22Rv1 (cell line): ENCODE data around the gene CHST6.

Source experiments
- H3K27ac ChIP-seq: fragments of 450-650 bp; 2 replicates; pipeline ENCODE4 v1.5.1; 2017
- ZFX ChIP-seq: fragments of 450-650 bp; IDR thresholded peaks from 2 replicates; pipeline ENCODE4 v1.6.1; 2017; ENCODE audit warnings: antibody characterized with exemption, borderline replicate concordance
- TF ChIP-seq, protein P1 (sequence below): fragments of 450-650 bp; IDR thresholded peaks from 2 replicates; pipeline ENCODE4 v1.5.1; 2017; ENCODE audit warnings: mild to moderate bottlenecking

The CHST6 gene

DNA sequence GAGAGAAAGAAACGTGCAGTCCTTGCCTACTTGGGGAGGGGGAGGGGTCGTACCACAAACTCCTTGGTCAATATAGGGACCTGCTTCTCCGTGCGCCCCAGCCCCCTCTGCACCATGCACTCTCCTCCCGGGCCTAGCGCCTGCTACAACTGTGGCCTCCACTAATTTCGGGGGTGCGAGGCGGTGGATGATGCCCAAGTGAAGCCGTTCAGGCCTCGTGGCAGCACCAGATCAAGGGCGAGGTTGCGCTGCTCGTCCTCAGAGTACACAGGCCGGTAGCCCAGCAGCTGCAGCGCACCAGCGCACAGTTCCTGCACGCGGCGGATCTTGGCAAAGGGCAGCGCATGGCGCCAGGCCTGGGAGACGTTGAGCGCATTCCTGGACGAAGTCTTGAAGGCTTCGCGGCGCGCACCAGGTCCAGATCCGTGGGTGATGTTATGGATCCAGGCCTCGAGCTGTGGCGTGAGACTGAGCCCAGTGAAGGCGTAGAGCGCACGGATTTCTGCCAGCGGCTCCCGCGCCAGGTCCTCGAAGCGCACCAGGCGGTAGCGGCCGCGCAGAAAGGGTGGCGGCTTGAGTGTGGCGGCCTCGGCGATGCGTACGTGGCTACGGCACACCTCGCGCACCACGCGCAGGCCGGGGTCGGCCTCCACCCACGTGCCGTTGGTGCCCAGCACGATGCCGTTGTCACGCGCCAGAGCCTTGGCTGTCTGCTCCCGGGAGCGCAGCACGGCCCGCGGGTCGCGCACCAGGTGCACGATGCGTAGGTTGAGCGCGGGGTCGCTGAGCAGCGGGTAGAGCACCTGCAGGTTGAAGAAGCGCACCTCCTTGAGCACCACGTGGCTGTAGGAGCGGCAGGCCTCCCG is 16.5 kb downstream of the CHST6 start:
- TF ChIP-seq, protein P1, sequence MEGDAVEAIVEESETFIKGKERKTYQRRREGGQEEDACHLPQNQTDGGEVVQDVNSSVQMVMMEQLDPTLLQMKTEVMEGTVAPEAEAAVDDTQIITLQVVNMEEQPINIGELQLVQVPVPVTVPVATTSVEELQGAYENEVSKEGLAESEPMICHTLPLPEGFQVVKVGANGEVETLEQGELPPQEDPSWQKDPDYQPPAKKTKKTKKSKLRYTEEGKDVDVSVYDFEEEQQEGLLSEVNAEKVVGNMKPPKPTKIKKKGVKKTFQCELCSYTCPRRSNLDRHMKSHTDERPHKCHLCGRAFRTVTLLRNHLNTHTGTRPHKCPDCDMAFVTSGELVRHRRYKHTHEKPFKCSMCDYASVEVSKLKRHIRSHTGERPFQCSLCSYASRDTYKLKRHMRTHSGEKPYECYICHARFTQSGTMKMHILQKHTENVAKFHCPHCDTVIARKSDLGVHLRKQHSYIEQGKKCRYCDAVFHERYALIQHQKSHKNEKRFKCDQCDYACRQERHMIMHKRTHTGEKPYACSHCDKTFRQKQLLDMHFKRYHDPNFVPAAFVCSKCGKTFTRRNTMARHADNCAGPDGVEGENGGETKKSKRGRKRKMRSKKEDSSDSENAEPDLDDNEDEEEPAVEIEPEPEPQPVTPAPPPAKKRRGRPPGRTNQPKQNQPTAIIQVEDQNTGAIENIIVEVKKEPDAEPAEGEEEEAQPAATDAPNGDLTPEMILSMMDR, result no peak
- no peak overlapping the region for H3K27ac ChIP-seq

DNA sequence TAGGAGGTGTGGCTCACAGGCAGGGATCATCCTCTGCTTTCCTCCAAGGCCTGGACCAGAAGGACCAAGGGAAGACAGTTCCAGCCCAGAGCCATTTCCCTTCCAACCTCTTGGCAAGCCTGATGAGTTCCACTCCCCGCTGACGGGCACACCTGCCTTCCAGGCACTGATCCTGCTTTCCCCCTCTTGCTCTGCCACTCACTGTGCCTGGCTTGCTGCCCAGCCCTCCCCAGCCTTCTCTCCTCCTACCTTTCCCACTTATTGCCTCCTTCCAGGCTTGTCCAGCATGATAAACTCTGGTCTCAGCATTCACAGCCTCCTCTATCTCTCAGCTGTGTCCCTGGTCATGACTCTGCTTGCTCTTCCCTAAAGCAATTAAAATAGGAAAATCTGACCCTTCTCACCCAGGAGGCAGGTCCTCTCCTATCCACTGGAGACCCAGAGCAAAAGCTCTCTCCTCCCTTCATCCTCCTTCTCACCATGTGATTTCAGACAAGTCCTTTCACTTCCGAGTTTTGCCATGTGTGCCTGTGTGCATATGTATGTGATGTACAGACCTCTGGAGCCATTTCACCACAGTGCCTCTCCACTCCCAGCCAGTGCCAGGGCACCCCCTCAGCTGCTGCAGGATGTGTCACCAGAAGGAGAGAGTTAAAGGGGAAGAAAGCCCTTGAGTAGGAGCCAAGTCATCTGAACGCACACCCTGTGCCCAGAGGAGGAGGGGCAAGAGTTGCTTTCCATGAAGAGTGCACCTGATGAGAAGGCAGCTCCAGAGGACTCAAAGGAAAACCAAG is 17.4 kb downstream of the CHST6 start:
- H3K27ac ChIP-seq, result no peak overlapping the region
- TF ChIP-seq, protein P1, result no peak
- no peak for TF ChIP-seq ZFX

DNA sequence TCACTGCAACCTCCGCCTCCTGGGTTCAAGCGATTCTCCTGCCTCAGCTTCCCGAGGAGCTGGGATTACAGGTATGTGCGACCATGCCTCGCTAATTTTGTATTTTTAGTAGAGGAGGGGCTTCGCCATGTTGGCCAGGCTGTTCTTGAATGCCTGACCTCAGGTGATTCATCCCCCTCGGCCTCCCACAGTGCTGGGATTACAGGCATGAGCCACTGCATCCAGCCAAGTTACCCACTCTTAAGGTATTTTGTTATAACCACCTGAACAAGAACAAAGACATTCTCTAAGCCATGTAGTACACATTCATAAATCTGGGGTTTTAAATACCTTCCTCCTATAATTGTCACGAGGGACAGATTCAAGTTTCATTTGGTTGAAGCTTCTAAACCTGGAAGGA is 18.4 kb downstream of the CHST6 start:
- TF ChIP-seq, protein P1, result no peak
- no peak for TF ChIP-seq ZFX
- no peak overlapping the region for H3K27ac ChIP-seq

DNA sequence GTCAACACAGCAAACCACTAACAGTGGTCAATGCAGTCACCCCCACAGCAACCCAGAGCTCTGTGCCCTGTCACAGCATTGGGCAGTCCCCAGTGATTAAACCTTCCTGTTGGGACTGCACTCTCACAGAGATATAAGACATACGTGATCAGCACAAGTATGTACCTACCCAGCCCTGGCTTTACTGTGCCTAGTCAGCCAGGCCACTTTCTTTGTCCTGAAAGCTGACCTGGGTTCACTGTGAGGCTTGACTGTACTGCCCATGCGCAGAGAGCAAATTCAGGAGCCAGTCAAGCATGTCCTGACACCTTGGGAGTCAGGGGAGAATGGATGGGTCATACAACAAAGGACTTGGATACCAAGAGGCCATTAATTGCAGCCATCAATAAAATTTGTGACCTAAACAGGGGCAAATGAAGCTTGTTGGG is 19.8 kb downstream of the CHST6 start:
- H3K27ac ChIP-seq, result no peak overlapping the region
- TF ChIP-seq ZFX, result no peak
- TF ChIP-seq, protein P1, result no peak

DNA sequence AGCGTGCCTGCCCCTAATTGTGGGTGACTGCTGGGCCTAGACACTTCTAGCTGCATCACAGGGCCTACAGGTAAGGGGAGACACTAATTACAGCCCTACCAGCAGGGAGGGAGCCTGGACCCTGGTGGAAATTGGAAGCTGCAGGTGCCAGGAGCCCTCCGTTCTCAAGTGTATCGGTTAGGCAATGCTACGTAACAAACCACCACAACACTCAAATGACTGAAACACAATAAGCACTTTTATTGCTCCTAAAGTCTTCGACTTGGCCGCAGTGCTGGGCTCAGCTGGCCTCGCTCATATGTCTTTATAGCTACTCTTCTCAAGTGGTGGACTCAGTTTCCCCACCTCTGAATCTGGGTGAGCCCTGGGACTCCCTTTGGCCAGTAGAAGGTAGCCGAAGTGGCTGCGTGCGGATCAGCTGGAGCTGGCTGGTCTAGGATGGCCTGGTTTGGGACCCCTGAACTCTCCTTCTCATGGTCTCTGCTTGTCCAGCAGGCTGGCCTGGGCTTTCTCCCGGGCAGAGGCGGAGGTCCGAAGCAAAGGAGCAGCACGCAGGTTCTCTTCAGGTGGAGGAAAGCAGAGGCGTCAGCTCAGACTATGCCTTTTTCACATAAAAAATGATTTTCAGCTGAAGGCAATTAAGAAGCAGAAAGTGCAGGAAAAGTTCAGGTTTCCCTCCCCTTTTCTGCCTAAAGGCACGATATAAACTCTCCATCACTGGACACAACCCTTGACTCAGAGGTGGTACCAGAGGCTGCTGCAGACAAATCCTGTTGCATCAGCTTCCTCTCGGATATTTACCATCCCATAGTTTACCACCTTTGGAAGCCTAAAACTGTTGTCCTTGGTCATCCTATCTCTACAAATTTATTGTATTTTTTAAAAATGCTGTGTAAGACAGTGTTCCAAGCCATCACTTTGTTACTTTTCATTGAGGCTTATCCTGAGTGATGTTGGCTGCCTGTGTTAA is 22.0 kb downstream of the CHST6 start:
- TF ChIP-seq, protein P1, result no peak
- TF ChIP-seq ZFX, result no peak
- H3K27ac ChIP-seq, result no peak overlapping the region

DNA sequence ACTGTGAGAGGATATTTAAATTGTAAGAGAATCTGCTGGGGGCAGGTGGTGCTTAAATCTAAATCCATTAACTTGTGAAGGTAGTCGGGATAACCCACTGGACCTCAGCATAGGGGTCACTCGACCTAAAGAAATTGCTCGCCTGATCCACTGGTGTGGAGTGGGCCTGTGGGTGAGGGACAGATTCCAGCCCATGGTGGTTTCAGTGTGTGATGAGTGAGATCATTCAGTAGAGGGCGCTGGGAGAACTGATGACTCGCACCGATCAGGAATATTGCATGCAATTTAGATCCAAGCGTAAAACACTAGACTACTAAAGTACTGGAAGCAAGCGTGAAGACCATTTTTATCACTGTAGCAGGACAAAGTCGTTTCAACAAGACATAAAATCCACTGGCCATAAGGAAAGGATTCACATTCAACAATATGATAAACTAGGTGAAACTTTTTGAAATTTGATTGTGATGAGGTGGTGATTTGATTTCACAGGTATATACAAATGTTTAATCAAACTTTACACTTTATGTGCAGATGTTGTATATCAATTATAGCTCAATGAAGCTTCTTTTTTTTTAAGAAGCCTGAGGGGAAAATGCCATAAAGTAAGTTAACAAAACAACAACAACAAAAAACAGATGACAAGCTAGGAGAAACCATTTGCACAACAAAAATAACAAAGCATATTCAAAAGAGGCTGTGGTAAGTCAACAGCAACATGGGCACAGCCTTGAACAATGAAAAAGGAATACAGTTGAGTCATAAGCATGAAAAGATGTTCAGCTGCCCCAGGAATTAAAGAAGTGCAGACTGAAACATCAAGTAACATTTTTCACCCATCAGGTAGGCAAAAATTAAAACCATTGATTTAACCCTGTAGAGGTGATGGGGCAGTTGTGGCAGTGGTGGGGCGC is 23.3 kb downstream of the CHST6 start:
- no peak for TF ChIP-seq ZFX
- TF ChIP-seq, protein P1, result peak; percentile 87
- no peak overlapping the region for H3K27ac ChIP-seq
